GM18870 (cell line): ENCODE measurements around the gene COL23A1.

Experiments used
- ATAC-seq: cut with Tn5 transposase; IDR thresholded peaks from one replicate; pipeline ENCODE4 v1.9.1; 2021; ENCODE audit warnings: moderate library complexity; ENCODE audit not compliant: unreplicated experiment

COL23A1 gene

GRCh38 chr5:178367736-178368120 is 222.5 kb downstream of the COL23A1 start:
- no peak for ATAC-seq

- no peak for ATAC-seq
These were observed 223.0 kb downstream of the COL23A1 start for GRCh38 chr5:178366998-178367735.

GRCh38 chr5:178365501-178366440 is 224.4 kb downstream of the COL23A1 start:
- no peak for ATAC-seq

GRCh38 chr5:178364326-178364675 is 225.9 kb downstream of the COL23A1 start:
- ATAC-seq: no peak

GRCh38 chr5:178363501-178364325 is 226.5 kb downstream of the COL23A1 start:
- ATAC-seq: no peak

GRCh38 chr5:178361657-178362445 is 228.3 kb downstream of the COL23A1 start:
- ATAC-seq: no peak

GRCh38 chr5:178360926-178361235 is 229.3 kb downstream of the COL23A1 start:
- no peak for ATAC-seq

GRCh38 chr5:178360222-178360925 is 229.8 kb downstream of the COL23A1 start:
- ATAC-seq: no peak

GRCh38 chr5:178359738-178360137 is 230.5 kb downstream of the COL23A1 start:
- ATAC-seq: no peak

- ATAC-seq: no peak
These were observed 232.5 kb downstream of the COL23A1 start for GRCh38 chr5:178357678-178358077.

- ATAC-seq: no peak
These were observed 233.1 kb downstream of the COL23A1 start for GRCh38 chr5:178357121-178357521.

GRCh38 chr5:178356431-178356872 is 233.7 kb downstream of the COL23A1 start:
- no peak for ATAC-seq

- ATAC-seq: no peak
These were observed 234.5 kb downstream of the COL23A1 start for GRCh38 chr5:178355671-178356070.

GRCh38 chr5:178353461-178353860 is 236.7 kb downstream of the COL23A1 start:
- no peak for ATAC-seq

- no peak for ATAC-seq
These were observed 238.2 kb downstream of the COL23A1 start for GRCh38 chr5:178352035-178352349.

- no peak for ATAC-seq
These were observed 238.8 kb downstream of the COL23A1 start for GRCh38 chr5:178351221-178352034.

- ATAC-seq: no peak
These were observed 239.6 kb downstream of the COL23A1 start for GRCh38 chr5:178350361-178351220.

- ATAC-seq: no peak
These were observed 240.4 kb downstream of the COL23A1 start for GRCh38 chr5:178349625-178350353.
